ENCODE measurements around the gene EIF6.

- TF ChIP-seq CTCF (conservative IDR thresholded peaks at IDR 0.05) (no peak), EZH2 (IDR thresholded peaks at IDR 0.05; ENCODE audit: low read depth) (no peak)
Observed at GRCh38 chr20:35285806-35286076, 1.2 kb upstream of the EIF6 start.

Measured in PC-9 (cell line).